Lung microvascular endothelial cell (primary cell): Measurements from ENCODE around the gene TAS1R3. TPM values are rescaled to one million over a fixed set of nuclear protein-coding genes. Genes with fewer than 3 reads are reported as not detected.
"Not testable (repeated sequence)": the region's sequence is repeated elsewhere in the genome, so short reads cannot be mapped to it uniquely, and the experiment has no call there.

Source experiments
- DNase-seq, 2 donors: peaks; one replicate each; pipeline versions ENCODE4 v3.0.0 to v3.0.0-alpha.2; 2010; ENCODE audit warnings: low read depth in 2 of 2
- total RNA-seq: library from RNA; depleted of rRNA; stranded (reverse); fragments of >200 nt; gene quantifications from 2 replicates; pipeline ENCODE4 v1.2.1, GENCODE V29; 2014

The TAS1R3 gene
- total RNA-seq, 1 donor from 2014 or later = 0.20 TPM

GRCh38 chr1:1353389-1354151, 22.5 kb downstream of the TAS1R3 start:
- no peak for DNase-seq

DNA sequence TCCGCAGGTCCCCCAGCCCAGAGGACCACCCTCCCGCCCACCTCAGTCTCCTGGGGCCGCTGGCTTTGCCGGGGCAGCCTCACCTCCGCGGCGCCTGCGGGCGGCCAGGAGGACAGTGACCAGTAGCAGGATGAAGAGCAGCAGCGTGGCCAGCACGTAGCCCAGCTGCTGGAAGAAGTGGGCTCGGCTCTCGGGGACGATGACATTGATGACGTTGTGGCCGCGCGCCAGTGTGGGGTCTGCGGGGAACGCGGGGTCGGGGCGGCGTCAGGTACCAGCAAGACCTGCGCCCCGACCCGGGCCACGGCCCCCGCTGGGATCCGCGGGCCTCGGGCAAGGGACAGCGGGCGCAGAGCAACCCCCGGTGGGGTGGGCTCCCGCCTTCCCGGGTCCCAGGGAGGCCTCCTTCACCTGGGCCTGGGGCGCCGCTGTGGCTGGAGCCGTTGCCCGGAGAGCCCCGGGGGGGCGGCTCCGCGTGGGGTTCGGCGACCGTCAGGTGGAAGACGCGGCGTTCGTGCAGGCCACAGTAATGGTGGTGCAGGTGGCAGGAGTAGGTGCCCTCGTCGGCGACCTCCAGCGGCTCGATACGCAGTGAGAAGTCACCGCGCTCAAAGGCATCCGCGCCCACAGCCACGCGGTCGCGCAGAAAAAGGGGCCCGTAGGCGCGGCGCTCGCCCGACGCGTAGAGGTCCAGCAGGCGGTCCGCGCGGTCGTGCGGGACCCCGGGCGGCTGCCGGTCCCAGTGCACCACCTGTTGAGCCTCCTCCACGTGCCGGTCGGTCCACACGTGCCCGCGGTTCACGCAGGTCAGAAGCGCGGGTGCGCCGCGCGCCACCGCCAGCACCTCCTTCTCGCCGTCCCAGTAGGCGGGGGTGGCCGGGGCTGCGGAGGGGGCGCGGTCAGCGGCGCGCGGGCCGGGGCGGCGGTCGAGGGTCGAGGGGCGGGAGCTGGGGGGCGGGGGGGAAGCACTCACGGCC, 23.5 kb downstream of the TAS1R3 start:
- DNase-seq = no peak

GRCh38 chr1:1355416-1355815, 24.3 kb downstream of the TAS1R3 start:
- peak; percentile 29 to 55 for DNase-seq

DNA sequence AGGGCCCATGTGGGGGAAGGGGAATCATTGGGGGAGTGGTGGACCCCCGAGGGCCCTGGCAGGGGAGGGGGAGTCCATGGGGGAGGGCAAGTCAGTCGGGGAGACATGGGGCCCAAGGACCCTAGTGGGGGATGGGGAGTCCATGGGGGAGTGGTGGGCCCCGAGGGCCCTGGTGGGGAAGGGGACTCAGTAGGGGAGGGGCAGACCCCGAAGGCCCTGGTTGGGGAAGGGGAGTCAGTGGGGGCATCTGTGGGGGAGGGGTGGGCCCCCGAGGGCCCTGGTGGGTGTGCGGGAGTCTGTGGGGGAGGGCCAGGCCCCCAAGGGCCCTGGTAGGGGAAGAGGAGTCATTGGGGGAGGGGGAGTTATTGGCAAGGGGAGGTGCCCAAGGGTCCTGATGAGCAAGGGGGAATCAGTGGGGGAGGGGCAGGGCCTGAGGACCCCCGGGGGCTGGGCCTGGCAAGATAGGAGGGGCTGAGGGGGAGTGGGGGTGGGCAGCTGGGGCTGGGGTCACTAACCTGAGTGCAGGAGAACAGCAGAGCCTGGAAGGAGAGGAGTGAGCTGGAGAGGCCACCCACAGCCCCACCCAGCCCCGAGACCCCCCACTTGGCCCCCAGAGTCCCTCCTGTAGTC, 25.2 kb downstream of the TAS1R3 start:
- no peak for DNase-seq

GRCh38 chr1:1356796-1357401, 25.8 kb downstream of the TAS1R3 start:
- DNase-seq = no peak

DNA sequence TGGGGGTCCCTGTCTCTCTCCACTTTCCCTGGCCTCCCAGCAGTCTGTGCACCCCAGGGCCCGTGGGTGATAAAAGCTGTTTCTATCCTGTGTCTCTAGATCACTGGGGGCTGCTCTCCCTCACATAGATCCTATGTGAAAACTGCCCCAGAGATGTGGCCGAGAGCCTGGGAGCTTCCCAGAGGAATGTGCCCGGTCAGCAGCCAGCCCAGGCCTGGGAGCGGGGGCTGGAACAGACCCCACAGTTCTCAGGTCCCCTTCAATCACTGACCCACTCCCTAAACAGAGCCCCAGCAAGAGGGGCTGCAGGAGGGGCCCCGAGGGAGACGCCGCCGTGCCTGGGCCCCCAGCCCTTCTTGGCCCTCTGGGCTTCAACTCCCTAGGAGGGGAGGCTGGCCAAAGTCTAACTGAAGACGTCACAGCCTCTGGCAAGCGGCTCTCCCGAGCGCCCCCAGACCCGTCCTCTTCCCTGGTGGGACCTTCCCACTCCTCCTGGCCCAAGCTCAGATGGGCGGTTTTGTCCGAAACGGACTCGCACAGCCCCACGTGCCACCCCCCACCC, 26.9 kb downstream of the TAS1R3 start:
- DNase-seq = no peak

GRCh38 chr1:1358433-1359271, 27.6 kb downstream of the TAS1R3 start, which contains the start of gene MXRA8:
Gene MXRA8, minus strand, starts transcription at chr1:1358555. Its CDS starts 51 bp downstream, at chr1:1358504.
- no peak for DNase-seq

DNA sequence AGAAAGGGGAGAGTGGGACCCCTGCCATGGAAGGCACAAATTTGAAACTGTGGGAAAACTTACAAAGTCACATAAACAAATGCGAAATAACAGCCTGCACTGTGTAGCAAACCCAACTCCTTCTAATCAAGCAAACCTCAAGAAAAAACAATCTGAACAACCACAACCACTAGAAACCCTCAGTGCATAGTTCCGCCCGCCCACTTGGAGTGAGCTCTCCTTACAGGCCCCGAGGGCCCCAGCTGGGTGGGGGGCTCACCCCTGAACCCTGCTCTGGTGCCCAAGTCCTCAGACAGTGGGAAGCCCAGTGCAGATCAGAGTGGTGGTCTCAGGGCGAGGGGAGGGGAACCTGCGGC, 28.2 kb downstream of the TAS1R3 start:
- DNase-seq = no peak

- DNase-seq = peak in 1 of 2 donors; percentile 61
These were observed 28.8 kb downstream of the TAS1R3 start for GRCh38 chr1:1359664-1360468.

- peak in 1 of 2 donors; percentile 65 for DNase-seq
These were observed 29.6 kb downstream of the TAS1R3 start for GRCh38 chr1:1360506-1361169.

GRCh38 chr1:1361233-1361981, 30.3 kb downstream of the TAS1R3 start:
- DNase-seq = no peak

DNA sequence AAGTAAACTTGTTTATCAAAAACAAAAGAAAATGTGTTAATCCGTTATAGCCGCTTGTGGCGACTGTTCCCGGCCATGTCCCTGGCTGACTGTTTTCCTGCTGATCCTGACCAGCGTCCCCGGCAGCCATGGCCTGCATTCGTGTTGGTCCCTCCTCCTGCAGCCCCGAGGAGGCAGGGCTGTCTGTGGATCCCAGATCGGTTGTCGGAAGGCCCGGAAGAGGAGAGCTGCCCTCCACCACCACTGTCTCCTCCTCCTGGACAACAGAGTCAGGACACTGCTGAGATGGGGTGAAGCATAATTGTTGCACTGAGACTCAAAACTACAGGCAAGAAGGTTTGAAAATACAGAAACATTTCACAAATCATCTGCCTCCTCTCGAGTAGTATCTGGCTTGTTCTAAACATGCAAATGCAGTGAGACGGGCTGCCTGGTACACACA, 30.9 kb downstream of the TAS1R3 start:
- DNase-seq = peak; percentile 44 to 61

DNA sequence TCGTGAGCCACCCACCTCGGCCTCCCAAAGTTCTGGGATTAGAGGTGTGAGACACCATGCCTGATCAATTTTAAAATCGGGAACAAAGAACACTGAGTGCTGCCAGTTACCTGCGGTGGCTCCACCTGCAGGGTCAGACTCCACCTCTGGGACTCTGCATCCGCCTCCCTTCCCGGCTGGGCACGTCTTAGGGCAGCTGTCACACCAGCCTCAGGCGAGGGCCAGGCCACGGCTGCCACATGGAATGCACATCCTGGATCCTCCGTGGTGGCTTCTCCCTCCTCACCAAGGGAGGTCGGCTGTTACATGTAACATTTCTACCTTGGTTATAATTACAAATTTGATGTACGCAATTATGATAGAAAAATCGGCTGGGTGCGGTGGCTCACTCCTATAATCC, 33.2 kb downstream of the TAS1R3 start:
- no peak for DNase-seq

GRCh38 chr1:1365875-1366698, 35.0 kb downstream of the TAS1R3 start:
- DNase-seq = no peak

- DNase-seq = no peak
These were observed 35.6 kb downstream of the TAS1R3 start for GRCh38 chr1:1366699-1367066.

DNA sequence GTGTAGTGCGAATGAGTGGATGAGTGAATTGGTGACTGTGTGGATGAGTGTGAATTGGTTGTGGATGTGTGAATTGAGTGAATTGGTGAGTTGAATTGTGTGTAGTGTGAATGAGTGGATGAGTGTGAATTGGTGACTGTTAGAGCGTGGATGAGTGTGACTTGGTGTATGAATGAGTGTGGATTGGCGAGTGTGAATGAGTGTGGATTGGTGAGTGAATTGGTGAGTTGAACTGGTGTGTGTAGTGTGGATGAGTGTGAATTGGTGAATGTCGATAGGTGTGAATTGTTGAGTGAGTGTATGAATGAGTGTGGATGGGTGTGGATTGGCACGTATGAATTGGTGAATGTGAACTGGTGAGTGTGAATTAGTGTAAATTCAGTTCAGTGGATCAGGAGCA, 36.2 kb downstream of the TAS1R3 start:
- DNase-seq = no peak

DNA sequence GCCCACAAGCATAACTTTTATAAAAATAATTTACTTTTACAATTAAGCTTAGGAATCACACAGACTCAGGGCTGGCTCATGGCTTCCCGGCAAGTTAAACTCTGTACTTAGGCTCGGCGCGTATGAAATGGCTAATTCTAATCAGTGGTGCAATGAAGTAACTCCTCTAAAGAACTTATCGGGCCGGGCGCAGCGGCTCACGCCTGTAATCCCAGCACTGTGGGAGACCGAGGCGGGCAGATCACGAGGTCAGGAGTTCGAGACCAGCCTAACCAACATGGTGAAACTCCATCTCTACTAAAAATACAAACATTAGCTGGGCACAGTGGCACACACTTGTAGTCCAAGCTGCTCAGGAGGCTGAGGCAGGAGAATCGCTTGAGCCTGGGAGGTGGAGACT, 39.0 kb downstream of the TAS1R3 start:
- not testable (repeated sequence) for DNase-seq
